Activated CD4-positive, alpha-beta memory T cell treated with anti-CD3 and anti-CD28 coated beads for 36 hours (primary cell): ENCODE results near the gene CDKAL1. TPM values are rescaled to one million over a fixed set of nuclear protein-coding genes. Genes with fewer than 3 reads are reported as not detected.

Source experiments
- CTCF ChIA-PET: fragments of 350-600 bp; sonication (Branson Sonifier 250); formaldehyde crosslinking; loops from one replicate; lab custom pipeline; 2021; ENCODE audit warnings: antibody characterized with exemption, inconsistent platforms; lab: Charles Lee
- POLR2A ChIA-PET: fragments of 350-600 bp; sonication (Branson Sonifier 250); formaldehyde crosslinking; loops from one replicate; lab custom pipeline; 2021; ENCODE audit warnings: antibody characterized with exemption; lab: Charles Lee
- DNase-seq: peaks from one replicate; pipeline ENCODE4 v3.0.0-alpha.2; 2020
- H3K27ac Mint-ChIP-seq: one replicate; pipeline ENCODE4 v1.8.0; 2021; ENCODE audit warnings: mixed read lengths
- H3K27me3 Mint-ChIP-seq: one replicate; pipeline ENCODE4 v1.8.0; 2021; ENCODE audit warnings: mixed read lengths
- H3K36me3 Mint-ChIP-seq: one replicate; pipeline ENCODE4 v1.8.0; 2021; ENCODE audit warnings: mixed read lengths
- H3K4me1 Mint-ChIP-seq: one replicate; pipeline ENCODE4 v1.8.0; 2021; ENCODE audit warnings: low read depth, mixed read lengths
- H3K4me3 Mint-ChIP-seq: one replicate; pipeline ENCODE4 v1.8.0; 2021; ENCODE audit warnings: mild to moderate bottlenecking, mixed read lengths
- H3K9me3 Mint-ChIP-seq: one replicate; pipeline ENCODE4 v1.8.0; 2021; ENCODE audit warnings: mixed read lengths
- intact Hi-C: fragments of 100-400 bp; cut with micrococcal nuclease; formaldehyde crosslinking; loops from one replicate; pipeline ENCODE4 v1.15.1; 2023
- total RNA-seq, 2 experiments: library from RNA; stranded (reverse); gene quantifications; one replicate each; pipeline ENCODE4 v1.2.3, GENCODE V29; 2021

CDKAL1 gene
- total RNA-seq, 2 experiments from 2014 or later = 23.1 to 23.2 TPM

DNA sequence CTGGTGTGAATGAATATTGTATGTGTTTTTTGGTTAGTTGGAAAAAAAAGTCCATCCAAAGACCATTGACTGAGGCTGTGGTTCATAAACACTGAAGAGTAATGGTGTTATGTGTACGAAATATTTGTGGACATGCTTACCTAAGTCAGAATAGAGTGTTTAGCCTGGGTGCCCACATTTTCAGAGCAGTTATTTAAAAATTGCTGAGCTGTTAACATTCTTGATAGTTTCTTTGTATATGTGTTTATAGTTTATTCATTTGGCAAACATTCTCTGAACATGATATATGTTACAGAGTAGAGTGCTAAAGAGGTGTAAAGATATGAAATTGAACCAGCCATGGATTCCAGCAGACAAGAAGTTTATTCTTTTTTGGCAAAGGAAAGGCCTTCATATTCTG lies 20.6 kb downstream of the CDKAL1 start:
- Mint-ChIP-seq H3K27me3 (no peaks in the 10 kb centered on the region), H3K27ac (no peak overlapping the region), H3K4me1 (no peaks in the 10 kb centered on the region), H3K36me3 (peaks cover 17% of the 10 kb centered on the region), H3K9me3 (no peaks in the 10 kb centered on the region), H3K4me3 (no peak overlapping the region)
- DNase-seq = no peak
- ChIA-PET CTCF (interaction anchor here (0.8 to 2.5 kb wide), 2 partner anchors 9 to 1033 kb away, joined by 3 to 6 read pairs; no protein-coding TSS in a partner anchor), POLR2A (no interaction called here)
- intact Hi-C loops = no loop called here

GRCh38 chr6:20559924-20560551 lies 25.8 kb downstream of the CDKAL1 start:
- Mint-ChIP-seq H3K4me1 (peaks cover 2% of the 10 kb centered on the region), H3K9me3 (no peaks in the 10 kb centered on the region), H3K36me3 (peaks cover 7% of the 10 kb centered on the region), H3K27ac (no peak overlapping the region), H3K27me3 (no peaks in the 10 kb centered on the region), H3K4me3 (no peak overlapping the region)
- DNase-seq = no peak
- ChIA-PET POLR2A (interaction anchor here (0.6 to 0.9 kb wide), 2 partner anchors 65 to 77 kb away, joined by 4 to 6 read pairs; no protein-coding TSS in a partner anchor), CTCF (interaction anchor here (1.0 to 2.0 kb wide), 3 partner anchors 9 to 1030 kb away, joined by 3 to 6 read pairs (median 3); no protein-coding TSS in a partner anchor)
- intact Hi-C loops = loop anchor here (10.0 kb wide), 1 partner anchor 1375 kb away; no protein-coding TSS in a partner anchor

- H3K36me3 Mint-ChIP-seq = peaks cover 4% of the 10 kb centered on the region
- POLR2A ChIA-PET = no interaction called here
- H3K27ac Mint-ChIP-seq = no peak overlapping the region
- H3K27me3 Mint-ChIP-seq = no peaks in the 10 kb centered on the region
- no peak overlapping the region for H3K4me3 Mint-ChIP-seq
- H3K4me1 Mint-ChIP-seq = peaks cover 7% of the 10 kb centered on the region
- DNase-seq = no peak
- intact Hi-C loops = loop anchor here (10.0 kb wide), 1 partner anchor 1371 kb away; no protein-coding TSS in a partner anchor
- H3K9me3 Mint-ChIP-seq = no peaks in the 10 kb centered on the region
- CTCF ChIA-PET = interaction anchor here (0.6 to 6.7 kb wide), 9 partner anchors 8 to 1028 kb away, joined by 3 to 107 read pairs (median 4); partner anchors contain the start of gene SOX4
Measured at GRCh38 chr6:20563377-20563776, 29.1 kb downstream of the CDKAL1 start.

DNA sequence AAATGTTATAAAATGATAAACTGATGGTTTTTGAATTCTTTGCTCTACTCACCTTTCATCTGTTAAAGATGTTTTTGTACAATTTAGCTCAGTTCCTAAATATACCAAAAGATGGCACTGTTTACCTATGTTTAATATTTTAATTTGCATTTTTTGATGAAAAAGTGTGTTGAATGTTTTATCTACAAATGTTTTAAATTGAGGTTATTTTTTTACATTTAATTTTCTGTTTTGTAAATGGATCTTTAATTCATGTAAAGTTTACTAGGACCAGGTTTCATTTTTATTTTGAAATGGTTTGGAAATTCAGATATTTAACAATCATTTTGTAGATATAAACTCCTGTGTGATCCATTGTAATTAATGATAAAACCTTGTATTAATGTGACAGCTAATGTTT lies 30.0 kb downstream of the CDKAL1 start:
- intact Hi-C loops = loop anchor here (1.0 to 10.0 kb wide), 2 partner anchors 1025 to 1371 kb away; no protein-coding TSS in a partner anchor
- Mint-ChIP-seq H3K4me1 (peaks cover 9% of the 10 kb centered on the region), H3K9me3 (no peaks in the 10 kb centered on the region), H3K27me3 (no peaks in the 10 kb centered on the region), H3K36me3 (peaks cover 4% of the 10 kb centered on the region), H3K27ac (no peak overlapping the region), H3K4me3 (no peak overlapping the region)
- ChIA-PET POLR2A (no interaction called here), CTCF (interaction anchor here (0.7 to 6.7 kb wide), 11 partner anchors 10 to 1027 kb away, joined by 3 to 107 read pairs (median 4); partner anchors contain the start of gene SOX4)
- no peak for DNase-seq

- H3K27ac Mint-ChIP-seq = no peak overlapping the region
- ChIA-PET CTCF (interaction anchor here (0.6 to 6.7 kb wide), 6 partner anchors 272 to 1027 kb away, joined by 3 to 107 read pairs (median 4); partner anchors contain the start of gene SOX4), POLR2A (no interaction called here)
- no peaks in the 10 kb centered on the region for H3K9me3 Mint-ChIP-seq
- intact Hi-C loops = loop anchor here (1.0 to 10.0 kb wide), 2 partner anchors 1025 to 1370 kb away; no protein-coding TSS in a partner anchor
- no peak for DNase-seq
- H3K36me3 Mint-ChIP-seq = peaks cover 4% of the 10 kb centered on the region
- no peak overlapping the region for H3K4me3 Mint-ChIP-seq
- no peaks in the 10 kb centered on the region for H3K27me3 Mint-ChIP-seq
- peaks cover 9% of the 10 kb centered on the region for H3K4me1 Mint-ChIP-seq
Measured at GRCh38 chr6:20564777-20565176, 30.5 kb downstream of the CDKAL1 start.

GRCh38 chr6:20565342-20565741 lies 31.1 kb downstream of the CDKAL1 start:
- Mint-ChIP-seq H3K27me3 (no peaks in the 10 kb centered on the region), H3K4me3 (no peak overlapping the region), H3K9me3 (no peaks in the 10 kb centered on the region), H3K4me1 (peaks cover 9% of the 10 kb centered on the region), H3K27ac (no peak overlapping the region), H3K36me3 (peaks cover 4% of the 10 kb centered on the region)
- intact Hi-C loops = loop anchor here (10.0 kb wide), 1 partner anchor 1369 kb away; no protein-coding TSS in a partner anchor
- CTCF ChIA-PET = interaction anchor here (0.6 to 6.7 kb wide), 5 partner anchors 23 to 1026 kb away, joined by 3 to 107 read pairs (median 4); partner anchors contain the start of gene SOX4
- POLR2A ChIA-PET = no interaction called here
- no peak for DNase-seq

GRCh38 chr6:20566109-20566508 lies 31.9 kb downstream of the CDKAL1 start:
- ChIA-PET CTCF (interaction anchor here (0.6 to 6.7 kb wide), 3 partner anchors 23 to 1025 kb away, joined by 4 to 107 read pairs (median 4); partner anchors contain the start of gene SOX4), POLR2A (no interaction called here)
- DNase-seq = no peak
- H3K27ac Mint-ChIP-seq = no peak overlapping the region
- no peaks in the 10 kb centered on the region for H3K9me3 Mint-ChIP-seq
- H3K4me1 Mint-ChIP-seq = peaks cover 9% of the 10 kb centered on the region
- intact Hi-C loops = loop anchor here (10.0 kb wide), 1 partner anchor 1369 kb away; no protein-coding TSS in a partner anchor
- H3K4me3 Mint-ChIP-seq = no peak overlapping the region
- H3K36me3 Mint-ChIP-seq = peaks cover 4% of the 10 kb centered on the region
- H3K27me3 Mint-ChIP-seq = no peaks in the 10 kb centered on the region

DNA sequence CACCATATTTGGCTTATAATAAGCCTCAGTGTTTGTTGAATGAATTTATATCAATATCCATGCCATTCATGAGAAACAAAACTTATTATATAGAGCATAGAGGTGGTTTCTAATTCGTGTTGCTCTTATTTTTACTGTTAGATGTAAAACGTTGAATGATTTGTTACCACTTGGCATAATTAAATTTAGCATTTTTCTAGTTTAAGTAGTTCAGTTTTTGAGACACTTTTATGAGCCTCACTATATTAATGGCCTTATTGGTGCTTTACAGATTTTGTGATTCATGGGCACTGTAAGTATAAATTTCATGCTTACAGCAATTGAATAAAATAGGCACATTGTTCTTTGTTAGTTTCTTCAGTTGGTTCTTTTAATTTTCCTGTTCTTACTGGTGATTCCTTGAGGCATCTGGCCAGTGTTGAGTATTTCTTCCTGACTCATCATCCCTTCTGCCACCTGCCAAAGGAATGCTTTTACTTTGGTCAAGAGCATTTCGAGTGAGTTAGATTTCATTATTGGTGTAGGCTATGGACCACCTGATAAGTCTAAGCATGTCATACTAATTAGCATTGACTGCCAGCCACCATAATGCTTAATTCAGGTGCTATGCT lies 34.8 kb downstream of the CDKAL1 start:
- Mint-ChIP-seq H3K4me3 (no peak overlapping the region), H3K4me1 (peaks cover 22% of the 10 kb centered on the region), H3K27me3 (no peaks in the 10 kb centered on the region), H3K9me3 (no peaks in the 10 kb centered on the region), H3K27ac (no peak overlapping the region), H3K36me3 (peaks cover 4% of the 10 kb centered on the region)
- no peak for DNase-seq
- CTCF ChIA-PET = no interaction called here
- intact Hi-C loops = loop anchor here (10.0 kb wide), 1 partner anchor 1366 kb away; no protein-coding TSS in a partner anchor
- POLR2A ChIA-PET = no interaction called here

- Mint-ChIP-seq H3K27ac (no peak overlapping the region), H3K4me3 (no peak overlapping the region), H3K9me3 (no peaks in the 10 kb centered on the region), H3K27me3 (no peaks in the 10 kb centered on the region), H3K4me1 (peaks cover 19% of the 10 kb centered on the region), H3K36me3 (peaks cover 7% of the 10 kb centered on the region)
- ChIA-PET POLR2A (no interaction called here), CTCF (no interaction called here)
- no peak for DNase-seq
- intact Hi-C loops = no loop called here
Measured at GRCh38 chr6:20571261-20571660, 37.0 kb downstream of the CDKAL1 start.

GRCh38 chr6:20572288-20572687 lies 38.0 kb downstream of the CDKAL1 start:
- no peak for DNase-seq
- intact Hi-C loops = no loop called here
- no peak overlapping the region for H3K27ac Mint-ChIP-seq
- CTCF ChIA-PET = no interaction called here
- H3K36me3 Mint-ChIP-seq = peaks cover 8% of the 10 kb centered on the region
- no peaks in the 10 kb centered on the region for H3K9me3 Mint-ChIP-seq
- no peak overlapping the region for H3K4me3 Mint-ChIP-seq
- POLR2A ChIA-PET = no interaction called here
- no peaks in the 10 kb centered on the region for H3K27me3 Mint-ChIP-seq
- H3K4me1 Mint-ChIP-seq = peaks cover 24% of the 10 kb centered on the region

GRCh38 chr6:20572940-20573339 lies 38.7 kb downstream of the CDKAL1 start:
- CTCF ChIA-PET = no interaction called here
- Mint-ChIP-seq H3K36me3 (peaks cover 9% of the 10 kb centered on the region), H3K9me3 (no peaks in the 10 kb centered on the region), H3K27ac (no peak overlapping the region), H3K4me1 (peaks cover 25% of the 10 kb centered on the region), H3K4me3 (no peak overlapping the region), H3K27me3 (no peaks in the 10 kb centered on the region)
- intact Hi-C loops = no loop called here
- DNase-seq = no peak
- POLR2A ChIA-PET = no interaction called here

DNA sequence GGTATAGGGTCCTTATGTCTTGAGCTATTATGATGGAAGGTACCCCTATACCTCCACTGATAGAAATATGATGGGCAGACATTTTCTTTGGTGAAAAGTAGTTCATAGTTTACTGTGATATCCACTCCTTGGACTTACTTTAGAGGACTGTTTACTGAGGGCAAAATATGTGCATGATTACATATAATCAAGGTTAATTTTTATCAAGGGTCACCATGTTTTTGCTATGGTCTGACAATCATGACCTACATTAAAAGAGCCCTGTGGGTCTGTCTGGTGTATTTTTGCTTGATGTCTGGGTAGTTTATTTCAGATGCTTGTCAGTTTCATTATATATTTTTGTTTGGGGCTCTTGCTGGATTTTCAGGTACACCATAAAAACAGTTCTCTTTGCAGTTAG lies 40.1 kb downstream of the CDKAL1 start:
- POLR2A ChIA-PET = no interaction called here
- H3K4me3 Mint-ChIP-seq = no peak overlapping the region
- intact Hi-C loops = no loop called here
- peaks cover 16% of the 10 kb centered on the region for H3K36me3 Mint-ChIP-seq
- peaks cover 23% of the 10 kb centered on the region for H3K4me1 Mint-ChIP-seq
- H3K27ac Mint-ChIP-seq = no peak overlapping the region
- H3K27me3 Mint-ChIP-seq = no peaks in the 10 kb centered on the region
- H3K9me3 Mint-ChIP-seq = no peaks in the 10 kb centered on the region
- no peak for DNase-seq
- CTCF ChIA-PET = no interaction called here
